ENCODE measurements around the gene CNIH2.

CNIH2 gene

GRCh38 chr11:66333220-66333877 lies 55.4 kb downstream of the CNIH2 start:
- no peak for DNase-seq

Data from activated CD4-positive, CD25-positive, alpha-beta regulatory T cell treated with anti-CD3 and anti-CD28 coated beads, Interleukin-2, amount 50 U/mL, for 72 hours (primary cell).